Central memory CD8-positive, alpha-beta T cell (primary cell): ENCODE data around the gene UBD.

ENCODE experiments used
- ATAC-seq: fragments of 150-1000 bp; cut with Tn5 transposase; replicated peaks from 2 replicates; pipeline ENCODE4 v1.10.0; 2022; ENCODE audit warnings: mild to moderate bottlenecking, moderate FRiP score, moderate number of reproducible peaks; ENCODE audit not compliant: poor library complexity, severe bottlenecking; ENCODE audit errors: extremely low read depth
- DNase-seq, 2 donors: peaks; one replicate each; pipeline ENCODE4 v3.0.0; 2021; ENCODE audit warnings: low spot score in 2 of 2
- H3K27ac Mint-ChIP-seq: one replicate; pipeline ENCODE4 v1.8.0; 2022; ENCODE audit warnings: low read depth, mild to moderate bottlenecking, moderate library complexity, mixed read lengths
- H3K27me3 Mint-ChIP-seq: one replicate; pipeline ENCODE4 v1.8.0; 2022; ENCODE audit warnings: mixed read lengths
- H3K36me3 Mint-ChIP-seq: one replicate; pipeline ENCODE4 v1.8.0; 2022; ENCODE audit warnings: mild to moderate bottlenecking, moderate library complexity, mixed read lengths; ENCODE audit not compliant: insufficient read depth
- H3K4me1 Mint-ChIP-seq: one replicate; pipeline ENCODE4 v1.8.0; 2022; ENCODE audit warnings: mixed read lengths
- H3K4me3 Mint-ChIP-seq: one replicate; pipeline ENCODE4 v1.8.0; 2022; ENCODE audit warnings: mild to moderate bottlenecking, moderate library complexity, mixed read lengths
- H3K9me3 Mint-ChIP-seq: one replicate; pipeline ENCODE4 v1.8.0; 2022; ENCODE audit warnings: mixed read lengths

The UBD gene

GRCh38 chr6:29559524-29560287 lies at the start of gene UBD:
TSS of gene UBD (minus strand) at chr6:29559732. CDS start at chr6:29559701, 31 bp downstream.
- Mint-ChIP-seq H3K4me3 (no peak within 1 kb of the TSS), H3K36me3 (no peaks in the 10 kb centered on the region), H3K9me3 (no peaks in the 10 kb centered on the region), H3K27ac (no peak within 1 kb of the TSS), H3K4me1 (peaks cover 7% of the 10 kb centered on the region), H3K27me3 (peaks cover 89% of the 10 kb centered on the region)
- DNase-seq = no peak
- no peak for ATAC-seq

GRCh38 chr6:29608131-29608530 lies 48.6 kb upstream of the UBD start:
- DNase-seq (no peak), ATAC-seq (no peak)
- Mint-ChIP-seq H3K36me3 (peaks cover 3% of the 10 kb centered on the region), H3K27me3 (no peaks in the 10 kb centered on the region), H3K27ac (no peak overlapping the region), H3K4me1 (no peaks in the 10 kb centered on the region), H3K4me3 (no peak overlapping the region), H3K9me3 (no peaks in the 10 kb centered on the region)

GRCh38 chr6:29603930-29604329 lies 44.4 kb upstream of the UBD start:
- Mint-ChIP-seq H3K4me3 (no peak overlapping the region), H3K9me3 (no peaks in the 10 kb centered on the region), H3K36me3 (peaks cover 4% of the 10 kb centered on the region), H3K27ac (no peak overlapping the region), H3K27me3 (no peaks in the 10 kb centered on the region), H3K4me1 (no peaks in the 10 kb centered on the region)
- ATAC-seq (no peak), DNase-seq (no peak)

GRCh38 chr6:29603456-29603855 lies 43.9 kb upstream of the UBD start:
- H3K27me3 Mint-ChIP-seq = no peaks in the 10 kb centered on the region
- ATAC-seq = no peak

DNA sequence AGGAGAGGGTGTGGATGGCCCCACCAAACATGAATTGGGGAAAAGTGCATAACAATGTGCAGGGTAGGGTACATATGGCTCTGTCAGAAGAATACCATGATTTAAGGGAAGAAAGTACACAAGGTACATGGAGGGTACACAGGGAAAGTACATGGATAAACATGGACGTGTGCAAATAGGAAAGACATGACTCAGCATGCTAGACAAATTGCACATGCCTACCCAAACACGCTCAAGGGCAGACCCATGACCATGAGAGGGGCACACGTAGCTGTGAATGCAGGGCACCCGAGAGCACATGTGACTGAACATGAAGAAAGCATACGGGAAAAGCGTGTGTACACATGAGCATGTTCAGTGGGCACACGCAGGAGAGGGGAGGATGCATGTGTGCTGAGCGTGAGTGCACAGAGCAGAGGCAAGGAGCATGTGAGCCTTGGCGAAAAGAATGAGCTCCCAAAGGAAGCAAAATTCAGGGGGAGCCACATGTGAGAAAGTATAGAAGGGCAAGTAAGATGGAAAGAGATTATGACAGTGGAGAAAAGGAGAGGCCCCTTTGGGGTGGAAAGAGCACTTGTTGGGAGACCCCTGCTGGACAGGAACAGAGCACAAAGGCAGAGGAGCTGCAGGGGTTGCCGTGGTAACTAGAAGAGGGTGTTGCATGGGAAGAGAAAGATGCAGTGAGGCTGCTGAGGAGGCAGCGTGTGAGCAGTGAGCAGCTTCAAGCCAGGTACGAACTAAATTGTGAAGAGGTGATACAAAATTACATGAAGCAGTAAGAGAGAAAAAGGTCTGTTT lies 43.2 kb upstream of the UBD start:
- Mint-ChIP-seq H3K27ac (no peak overlapping the region), H3K4me1 (no peaks in the 10 kb centered on the region), H3K4me3 (no peak overlapping the region), H3K27me3 (no peaks in the 10 kb centered on the region), H3K36me3 (peaks cover 4% of the 10 kb centered on the region), H3K9me3 (no peaks in the 10 kb centered on the region)
- DNase-seq = no peak
- no peak for ATAC-seq

More at GRCh38 chr6:29603456-29603855, 43.9 kb upstream of the UBD start:
- no peak overlapping the region for H3K27ac Mint-ChIP-seq
- no peak for DNase-seq
- H3K9me3 Mint-ChIP-seq = no peaks in the 10 kb centered on the region
- peaks cover 4% of the 10 kb centered on the region for H3K36me3 Mint-ChIP-seq
- no peak overlapping the region for H3K4me3 Mint-ChIP-seq
- H3K4me1 Mint-ChIP-seq = no peaks in the 10 kb centered on the region

GRCh38 chr6:29598172-29598747 lies 38.7 kb upstream of the UBD start:
- no peak overlapping the region for H3K27ac Mint-ChIP-seq
- no peak overlapping the region for H3K4me3 Mint-ChIP-seq
- no peaks in the 10 kb centered on the region for H3K9me3 Mint-ChIP-seq
- ATAC-seq = no peak
- peaks cover 19% of the 10 kb centered on the region for H3K27me3 Mint-ChIP-seq
- no peaks in the 10 kb centered on the region for H3K4me1 Mint-ChIP-seq
- H3K36me3 Mint-ChIP-seq = peaks cover 3% of the 10 kb centered on the region
- DNase-seq = no peak

DNA sequence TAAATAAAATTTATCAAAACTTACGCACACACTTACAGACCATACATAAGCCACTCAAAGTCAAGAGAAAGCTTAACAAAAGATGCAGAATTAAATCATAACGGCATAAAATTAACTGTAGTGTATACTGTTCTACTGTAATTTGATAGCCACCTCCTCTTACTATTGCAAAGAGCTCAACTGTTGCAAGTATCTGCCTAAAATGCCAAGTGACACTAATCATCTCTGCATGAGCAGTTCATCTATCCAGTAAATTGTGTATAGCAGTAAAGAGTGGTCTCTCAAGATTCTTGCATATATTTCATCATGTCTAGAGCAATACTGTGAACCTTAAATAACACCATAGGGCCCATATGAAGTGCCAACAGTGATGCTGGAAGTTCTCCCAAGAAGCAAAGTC lies 37.7 kb upstream of the UBD start:
- H3K9me3 Mint-ChIP-seq = no peaks in the 10 kb centered on the region
- ATAC-seq (no peak), DNase-seq (no peak)
- H3K27ac Mint-ChIP-seq = no peak overlapping the region
- H3K27me3 Mint-ChIP-seq = peaks cover 22% of the 10 kb centered on the region
- H3K36me3 Mint-ChIP-seq = peaks cover 3% of the 10 kb centered on the region
- no peaks in the 10 kb centered on the region for H3K4me1 Mint-ChIP-seq
- no peak overlapping the region for H3K4me3 Mint-ChIP-seq

- Mint-ChIP-seq H3K4me1 (no peaks in the 10 kb centered on the region), H3K27me3 (peaks cover 29% of the 10 kb centered on the region), H3K36me3 (peaks cover 3% of the 10 kb centered on the region), H3K9me3 (no peaks in the 10 kb centered on the region), H3K4me3 (no peak overlapping the region), H3K27ac (no peak overlapping the region)
- DNase-seq (no peak), ATAC-seq (no peak)
These were observed 36.9 kb upstream of the UBD start for GRCh38 chr6:29596381-29596900.

DNA sequence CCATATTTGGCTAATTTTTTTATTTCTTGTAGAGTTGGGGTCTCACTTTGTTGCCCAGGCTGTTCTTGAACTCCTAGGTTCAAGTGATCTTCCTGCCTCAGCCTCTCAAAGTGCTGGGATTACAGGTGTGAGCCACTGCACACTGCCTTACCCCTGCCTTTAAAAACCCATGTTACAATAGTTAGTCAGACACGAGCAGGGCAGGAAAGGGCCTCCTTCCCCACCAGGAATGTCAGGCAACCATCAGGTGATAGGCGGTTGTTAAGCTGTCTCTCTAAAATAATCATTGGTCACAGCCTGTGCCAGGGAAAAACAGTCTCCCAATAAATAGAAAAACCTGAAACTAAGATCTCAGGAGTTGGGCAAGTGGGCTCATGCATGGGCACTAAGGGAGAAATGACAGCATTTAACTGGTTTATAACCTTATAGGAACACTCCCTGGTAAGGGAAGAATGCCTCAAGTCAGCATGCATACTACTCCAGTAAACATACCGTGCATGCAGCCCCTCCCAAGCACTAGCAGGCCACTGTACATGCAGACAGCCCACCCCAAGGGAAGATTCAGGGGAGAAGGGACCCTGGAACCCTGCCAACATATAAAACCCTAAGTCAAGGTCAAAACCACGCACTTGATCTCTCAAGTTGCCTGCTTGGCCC lies 33.8 kb upstream of the UBD start:
- no peak overlapping the region for H3K27ac Mint-ChIP-seq
- H3K27me3 Mint-ChIP-seq = peaks cover 53% of the 10 kb centered on the region
- no peak overlapping the region for H3K4me3 Mint-ChIP-seq
- no peaks in the 10 kb centered on the region for H3K36me3 Mint-ChIP-seq
- H3K9me3 Mint-ChIP-seq = no peaks in the 10 kb centered on the region
- ATAC-seq = no peak
- no peak for DNase-seq
- no peaks in the 10 kb centered on the region for H3K4me1 Mint-ChIP-seq

- H3K36me3 Mint-ChIP-seq = no peaks in the 10 kb centered on the region
- no peaks in the 10 kb centered on the region for H3K9me3 Mint-ChIP-seq
- H3K27ac Mint-ChIP-seq = no peak overlapping the region
- ATAC-seq (no peak), DNase-seq (no peak)
- no peaks in the 10 kb centered on the region for H3K4me1 Mint-ChIP-seq
- H3K4me3 Mint-ChIP-seq = no peak overlapping the region
- H3K27me3 Mint-ChIP-seq = peaks cover 69% of the 10 kb centered on the region
These were observed 32.1 kb upstream of the UBD start for GRCh38 chr6:29591677-29592076.

- H3K4me1 Mint-ChIP-seq = no peaks in the 10 kb centered on the region
- ATAC-seq = no peak
- H3K27ac Mint-ChIP-seq = no peak overlapping the region
- no peaks in the 10 kb centered on the region for H3K9me3 Mint-ChIP-seq
- no peak for DNase-seq
- peaks cover 81% of the 10 kb centered on the region for H3K27me3 Mint-ChIP-seq
- no peak overlapping the region for H3K4me3 Mint-ChIP-seq
- no peaks in the 10 kb centered on the region for H3K36me3 Mint-ChIP-seq
These were observed 30.8 kb upstream of the UBD start for GRCh38 chr6:29590218-29590808.

DNA sequence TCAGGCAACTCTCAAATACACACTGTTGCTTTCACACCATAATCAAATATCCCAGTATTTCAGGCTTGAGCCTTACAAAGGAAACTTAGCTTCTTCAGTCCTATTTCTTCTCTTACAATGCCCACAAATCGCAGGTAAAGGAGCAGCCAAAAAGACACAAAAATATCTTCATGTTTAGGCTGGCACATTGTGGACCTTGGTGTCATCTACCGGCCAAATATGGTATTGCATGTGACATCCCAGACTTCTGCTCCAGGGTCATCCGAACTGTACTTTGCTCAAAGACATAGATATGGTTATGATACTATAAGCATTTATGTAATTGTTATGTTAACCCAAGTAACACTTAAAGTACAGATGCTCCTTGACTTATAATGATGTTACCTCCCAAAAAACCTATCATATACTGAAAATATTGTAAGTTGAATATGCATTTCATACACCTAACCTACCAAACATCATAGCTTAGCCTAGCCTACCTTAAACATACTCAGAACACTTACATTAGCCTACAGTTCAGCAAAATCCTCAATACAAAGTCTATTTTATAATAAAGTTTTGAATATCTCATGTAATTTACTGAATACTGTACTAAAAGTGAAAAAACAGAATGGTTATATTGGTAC lies 30.0 kb upstream of the UBD start:
- DNase-seq (peak; percentile 26 to 37), ATAC-seq (no peak)
- H3K27me3 Mint-ChIP-seq = peaks cover 81% of the 10 kb centered on the region
- no peaks in the 10 kb centered on the region for H3K36me3 Mint-ChIP-seq
- H3K4me3 Mint-ChIP-seq = no peak overlapping the region
- no peaks in the 10 kb centered on the region for H3K4me1 Mint-ChIP-seq
- H3K27ac Mint-ChIP-seq = no peak overlapping the region
- no peaks in the 10 kb centered on the region for H3K9me3 Mint-ChIP-seq
